K562 (cell line): Measurements from ENCODE around the gene GMNN. TPM values are rescaled to one million over a fixed set of nuclear protein-coding genes. Genes with fewer than 3 reads are reported as not detected.
A peak's percentile ranks its signal among the peaks of the same experiment; 100 is the strongest.

Experiments
- ATAC-seq: fragments of 200-7000 bp; cut with Tn5 transposase; 3 replicates; pipeline ENCODE4 v1.9.1; 2020; ENCODE audit warnings: moderate library complexity
- BruUV-seq: library from RNA; stranded (reverse); fragments of 400-500 nt; replicated peaks from 2 replicates; lab custom pipeline; 2021; lab: Mats Ljungman, UMichigan
- CTCF ChIA-PET: fragments of 300-600 bp; formaldehyde crosslinking; extraction: SDS; loops from one replicate; lab custom pipeline; 2021; ENCODE audit warnings: low intra/inter-chr PET ratio; lab: Yijun Ruan, JAX
- POLR2A ChIA-PET: fragments of 300-600, 350-650 bp; sonication (Branson Sonifier 250); formaldehyde crosslinking; extraction: SDS; loops from one replicate; lab custom pipeline; 2021; ENCODE audit warnings: antibody characterized with exemption, inconsistent platforms; lab: Yijun Ruan, JAX
- DNase-seq, 4 experiments: peaks; one replicate each; pipeline versions ENCODE4 v3.0.0 to v3.0.0-alpha.2; 2011 to 2018; ENCODE audit warnings: low spot score in 3 of 4, mixed read lengths in 3 of 4; ENCODE audit errors: extremely low read depth in 1 of 4
- FAIRE-seq: peaks from 2 replicates; lab custom pipeline; 2011; peaks lifted over from hg19 to GRCh38; lab: Jason Lieb, UNC
- H2AFZ ChIP-seq: 2 replicates; pipeline ENCODE4 v1.6.0; 2011; ENCODE audit warnings: low read depth, low read length, control low read depth, inconsistent platforms
- H3K27ac ChIP-seq: fragments of 200-600 bp; 3 replicates; pipeline ENCODE4 v1.8.0; 2011; ENCODE audit warnings: low read depth, mild to moderate bottlenecking, control low read depth, inconsistent platforms, low read length, moderate library complexity, mixed read lengths; ENCODE audit errors: extremely low read depth
- H3K27me3 ChIP-seq, 2 experiments: fragments of 300-600 bp in 1 of 2; 2 replicates in 1 of 2; 3 replicates in 1 of 2; pipeline versions ENCODE4 v1.6.0 to v1.8.0; 2011; ENCODE audit warnings: inconsistent platforms in 2 of 2, low read length in 2 of 2, mild to moderate bottlenecking in 1 of 2, mixed read lengths in 1 of 2, moderate library complexity in 1 of 2; ENCODE audit not compliant: control insufficient read depth in 2 of 2, insufficient read depth in 2 of 2
- H3K36me3 ChIP-seq: fragments of 300-600 bp; 3 replicates; pipeline ENCODE4 v1.8.0; 2011; ENCODE audit warnings: mild to moderate bottlenecking, low read length, inconsistent platforms; ENCODE audit not compliant: control insufficient read depth, insufficient read depth
- H3K4me1 ChIP-seq, 2 experiments: fragments of 200-600 bp in 1 of 2; replicated peaks in 1 of 2; 2 replicates in 1 of 2; 3 replicates in 1 of 2; pipeline versions ENCODE4 v1.5.1 to v1.8.0; 2011; ENCODE audit warnings: inconsistent platforms in 2 of 2, low read length in 2 of 2, mild to moderate bottlenecking in 1 of 2, mixed read lengths in 1 of 2, moderate library complexity in 1 of 2; ENCODE audit not compliant: control insufficient read depth in 2 of 2, insufficient read depth in 2 of 2
- H3K4me2 ChIP-seq: 2 replicates; pipeline ENCODE4 v1.6.1; 2011; ENCODE audit warnings: low read length, control low read depth, inconsistent platforms, mixed read lengths; ENCODE audit not compliant: insufficient read depth
- H3K4me3 ChIP-seq: fragments of 200-600 bp; sonication (generic), shearing (Covaris generic); 2 replicates; pipeline ENCODE4 v1.5.1; 2016; ENCODE audit warnings: control low read depth, inconsistent platforms
- H3K79me2 ChIP-seq: fragments of 200-600 bp; 3 replicates; pipeline ENCODE4 v1.8.0; 2011; ENCODE audit warnings: low read length, inconsistent platforms; ENCODE audit not compliant: control insufficient read depth, insufficient read depth
- H3K9ac ChIP-seq, 2 experiments: 2 replicates each; pipeline versions ENCODE4 v1.6.0 to v1.6.1; 2011; ENCODE audit warnings: low read depth in 2 of 2, low read length in 2 of 2, control low read depth in 1 of 2, inconsistent platforms in 1 of 2, mild to moderate bottlenecking in 1 of 2, mixed read lengths in 1 of 2; ENCODE audit not compliant: insufficient read depth in 1 of 2
- H3K9me1 ChIP-seq: one replicate; pipeline ENCODE4 v1.6.0; 2011; ENCODE audit warnings: inconsistent platforms, mild to moderate bottlenecking, low read length, moderate library complexity; ENCODE audit not compliant: control insufficient read depth, insufficient read depth
- H3K9me3 ChIP-seq: replicated peaks from 2 replicates; pipeline ENCODE4 v1.5.1; 2011; ENCODE audit warnings: low read depth, low read length, inconsistent platforms; ENCODE audit not compliant: control insufficient read depth, insufficient read depth
- H4K20me1 ChIP-seq: replicated peaks from 2 replicates; pipeline ENCODE4 v1.6.1; 2011; ENCODE audit warnings: low read length, inconsistent platforms, mixed read lengths; ENCODE audit not compliant: control insufficient read depth, insufficient read depth
- E2F3 ChIP-seq: fragments of 250-450 bp; sonication (Bioruptor Pico); IDR thresholded peaks from 2 replicates; pipeline ENCODE4 v1.4.0; 2020; ENCODE audit warnings: mild to moderate bottlenecking
- KAT2B ChIP-seq: IDR thresholded peaks from one replicate; pipeline ENCODE4 v1.6.1; 2012; ENCODE audit warnings: low read depth, mild to moderate bottlenecking, control low read depth, inconsistent platforms, low read length, moderate library complexity
- POLR2A ChIP-seq: fragments of 450-650 bp; conservative IDR thresholded peaks from 2 replicates; pipeline ENCODE4 v1.6.1; 2016
- SP2 ChIP-seq: IDR thresholded peaks from 2 replicates; pipeline ENCODE4 v1.6.1; 2011; ENCODE audit warnings: mild to moderate bottlenecking, low read depth, low read length, moderate library complexity; ENCODE audit not compliant: poor library complexity, severe bottlenecking; ENCODE audit errors: extremely low read depth
- WGBS: fragments of 100-300 bp; shearing (Covaris generic); methylation state at CpG from one replicate; pipeline ENCODE4 v1.1.6; 2016; ENCODE audit warnings: low coverage, mixed read lengths; ENCODE audit not compliant: insufficient coverage; ENCODE audit errors: missing lambda C conversion rate; 5-methylcytosine and 5-hydroxymethylcytosine counted together
- in situ Hi-C: fragments of 300-500 bp; cut with MboI; formaldehyde crosslinking; loops from 4 replicates; pipeline ENCODE4 v1.15.0; 2018; ENCODE audit warnings: inconsistent platforms, mixed read lengths
- intact Hi-C: fragments of 100-400 bp; cut with micrococcal nuclease; formaldehyde crosslinking; loops from 2 replicates; pipeline ENCODE4 v1.14.2; 2022
- polyA plus RNA-seq, 8 experiments: library from polyadenylated mRNA; depleted of rRNA in 4 of 8; stranded (reverse) in 5 of 8; unstranded in 3 of 8; fragments of >200 nt; fragmentation: Nextera tagmentation in 2 of 8; fragmentation: Illumina TruSeq in 1 of 8; extraction: Ambion mirVana in 2 of 8; extraction: Trizol in 1 of 8; gene quantifications; 2 replicates each; pipeline versions ENCODE4 v1.2.1 to v1.2.3, GENCODE V29; 2011 to 2014; ENCODE audit warnings: inconsistent platforms in 1 of 8, missing spikeins in 1 of 8
- total RNA-seq, 7 experiments: library from RNA; depleted of rRNA in 6 of 7; stranded (reverse); fragments of >200 nt in 6 of 7; fragmentation: Illumina TruSeq in 2 of 7; extraction: Trizol in 2 of 7; gene quantifications; 2 replicates each; pipeline versions ENCODE4 v1.2.1 to v1.2.3, GENCODE V29; 2011 to 2021; ENCODE audit warnings: low replicate concordance in 1 of 7
- TF ChIP-seq, protein P1 (sequence below): fragments of 250-450 bp; sonication (Bioruptor Pico); IDR thresholded peaks from 2 replicates; pipeline ENCODE4 v1.9.0; 2021; ENCODE audit warnings: mild to moderate bottlenecking
- TF ChIP-seq, protein P2 (sequence below), 2 experiments: IDR thresholded peaks in 1 of 2; conservative IDR thresholded peaks in 1 of 2; 2 replicates each; pipeline ENCODE4 v1.6.1; 2016; ENCODE audit warnings: low read depth in 2 of 2, mild to moderate bottlenecking in 1 of 2, missing compliant biosample characterization in 1 of 2, missing genetic modification characterization in 1 of 2, moderate library complexity in 1 of 2

The GMNN gene
- total and polyA plus RNA-seq, 9 of the 15 experiments (the other 6 are each of a cell fraction or from before 2014, with no cell fraction given), result 144 to 370 (median 210) TPM

DNA sequence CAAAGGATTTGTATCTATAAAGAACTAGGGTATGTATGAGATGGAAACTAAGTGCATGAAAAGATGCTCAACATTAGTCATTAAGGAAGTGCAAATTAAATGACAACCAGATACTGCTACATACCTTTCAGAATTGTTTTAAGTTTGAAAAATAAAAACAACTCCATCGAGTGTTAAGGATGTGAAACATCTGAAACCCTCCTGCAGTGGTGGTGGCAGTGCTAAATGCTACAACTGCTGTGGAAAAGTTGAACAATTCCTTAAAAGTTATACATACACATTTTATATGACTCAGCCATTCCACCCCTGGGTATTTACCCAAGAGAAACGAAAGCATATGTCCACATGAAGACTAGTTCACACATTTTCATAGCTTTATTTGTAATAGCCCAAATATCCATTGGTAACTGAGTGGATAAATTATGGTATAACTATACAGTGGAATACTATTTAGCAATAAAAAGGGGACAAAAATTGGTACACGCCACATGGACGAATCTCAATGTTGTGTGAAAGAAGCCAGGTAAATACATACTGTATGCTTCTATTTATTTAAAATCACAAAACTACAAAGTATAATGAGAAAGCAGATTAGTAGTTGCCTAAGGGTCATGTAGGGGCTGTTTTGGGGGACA lies 13.4 kb downstream of the GMNN start:
- Histone ChIP-seq H3K9me1 (no peaks in the 10 kb centered on the region), H3K4me2 (no peak overlapping the region), H3K9me3 (no peaks in the 10 kb centered on the region), H3K9ac (no peak overlapping the region), H3K4me1 (no peaks in the 10 kb centered on the region), H3K36me3 (peaks cover 53% of the 10 kb centered on the region), H3K79me2 (no peaks in the 10 kb centered on the region; the same call in 2 of the 3 replicates), H3K27ac (no peak overlapping the region), H3K27me3 (no peaks in the 10 kb centered on the region), H4K20me1 (no peaks in the 10 kb centered on the region), H3K4me3 (no peak overlapping the region), H2AFZ (no peak overlapping the region)
- ChIA-PET CTCF (no interaction called here), POLR2A (interaction anchor here (1.7 to 4.5 kb wide), 3 partner anchors 9 to 13 kb away, joined by 5 to 25 read pairs (median 12); partner anchors contain the start of genes ARMH2 and GMNN)
- TF ChIP-seq, protein P1, sequence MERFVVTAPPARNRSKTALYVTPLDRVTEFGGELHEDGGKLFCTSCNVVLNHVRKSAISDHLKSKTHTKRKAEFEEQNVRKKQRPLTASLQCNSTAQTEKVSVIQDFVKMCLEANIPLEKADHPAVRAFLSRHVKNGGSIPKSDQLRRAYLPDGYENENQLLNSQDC, result no peak
- peak; percentile 36; the same call in 1 of the 2 replicates for TF ChIP-seq POLR2A
- 88% methylated on average over 4 of the region's 4 CpGs for WGBS
- intact Hi-C loops, result no loop called here
- DNase-seq (no peak), ATAC-seq (peak; percentile 8; the same call in 2 of the 3 replicates), FAIRE-seq (no peak)
- in situ Hi-C loops, result no loop called here
- BruUV-seq, result no TSS peak

DNA sequence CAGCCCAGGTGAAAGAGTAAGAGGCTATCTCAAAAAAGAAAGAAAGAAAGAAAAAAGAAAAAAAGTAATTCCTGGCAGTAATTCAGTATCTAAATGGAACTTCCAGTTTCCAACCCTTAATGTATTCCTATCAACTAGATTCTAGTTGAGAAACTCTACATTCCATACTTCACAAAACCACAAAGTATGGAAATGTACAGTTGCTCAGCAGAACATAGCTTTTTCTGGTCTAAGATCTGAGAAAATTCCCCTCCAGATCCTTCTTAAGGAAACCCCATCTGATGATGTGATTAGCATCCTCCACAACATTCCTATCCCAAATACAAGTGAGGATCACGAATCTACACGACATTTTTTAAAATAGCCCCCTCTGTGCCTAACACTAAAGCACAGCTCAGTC lies 20.4 kb downstream of the GMNN start:
- Histone ChIP-seq H3K36me3 (no peaks in the 10 kb centered on the region), H3K27ac (no peak overlapping the region), H3K4me1 (peaks cover 3 to 6% of the 10 kb centered on the region in 2 experiments; a peak in 2 of 5 replicates), H2AFZ (no peak overlapping the region), H3K9ac (no peak overlapping the region), H3K4me3 (no peak overlapping the region), H3K9me3 (no peaks in the 10 kb centered on the region), H3K79me2 (no peaks in the 10 kb centered on the region), H4K20me1 (no peaks in the 10 kb centered on the region), H3K9me1 (no peaks in the 10 kb centered on the region), H3K4me2 (no peak overlapping the region), H3K27me3 (no peaks in the 10 kb centered on the region)
- in situ Hi-C loops, result no loop called here
- POLR2A ChIA-PET, result interaction anchor here (0.7 to 1.6 kb wide), 2 partner anchors 8 to 76 kb away, joined by 4 to 8 read pairs; partner anchors contain the start of gene C6orf62
- FAIRE-seq (no peak), ATAC-seq (no peak), DNase-seq (no peak)
- BruUV-seq, result no TSS peak
- CTCF ChIA-PET, result interaction anchor here (0.5 kb wide), 1 partner anchor 45 kb away, joined by 3 read pairs; no protein-coding TSS in a partner anchor
- 53% methylated on average over 2 of the region's 2 CpGs for WGBS
- intact Hi-C loops, result no loop called here
- TF ChIP-seq, protein P2, sequence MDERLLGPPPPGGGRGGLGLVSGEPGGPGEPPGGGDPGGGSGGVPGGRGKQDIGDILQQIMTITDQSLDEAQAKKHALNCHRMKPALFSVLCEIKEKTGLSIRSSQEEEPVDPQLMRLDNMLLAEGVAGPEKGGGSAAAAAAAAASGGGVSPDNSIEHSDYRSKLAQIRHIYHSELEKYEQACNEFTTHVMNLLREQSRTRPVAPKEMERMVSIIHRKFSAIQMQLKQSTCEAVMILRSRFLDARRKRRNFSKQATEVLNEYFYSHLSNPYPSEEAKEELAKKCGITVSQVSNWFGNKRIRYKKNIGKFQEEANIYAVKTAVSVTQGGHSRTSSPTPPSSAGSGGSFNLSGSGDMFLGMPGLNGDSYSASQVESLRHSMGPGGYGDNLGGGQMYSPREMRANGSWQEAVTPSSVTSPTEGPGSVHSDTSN (CRISPR knock-in tag; IDR thresholded peaks at IDR 0.05; ENCODE audit: low read depth), result no peak
- TF ChIP-seq, protein P2 (tag; conservative IDR thresholded peaks at IDR 0.05; ENCODE audit: low read depth), result no peak
- TF ChIP-seq SP2, result no peak
- TF ChIP-seq KAT2B, result no peak
- TF ChIP-seq E2F3 (CRISPR knock-in tag), result no peak
